ENCODE results near the gene ATG16L1.

GRCh38 chr2:233311241-233311926 lies 59.9 kb downstream of the ATG16L1 start:
- TF ChIP-seq POLR2A (IDR thresholded peaks at IDR 0.05; ENCODE audit: low read depth, low read length) = no peak
- TF ChIP-seq MAFK (IDR thresholded peaks at IDR 0.05; ENCODE audit: low read depth, low read length) = no peak
- TF ChIP-seq CTCF (conservative IDR thresholded peaks at IDR 0.05; ENCODE audit: low read depth, low read length) = no peak
- TF ChIP-seq BHLHE40 (IDR thresholded peaks at IDR 0.05; ENCODE audit: low read depth, low read length) = no peak
- no peak for TF ChIP-seq SMC3 (IDR thresholded peaks at IDR 0.05; ENCODE audit: low read depth, low read length)
- TF ChIP-seq RCOR1 (IDR thresholded peaks at IDR 0.05; ENCODE audit: insufficient replicate concordance, low read length) = no peak
- no peak for TF ChIP-seq RAD21 (IDR thresholded peaks at IDR 0.05; ENCODE audit: low read length)
- no peak for TF ChIP-seq NFE2L2 (IDR thresholded peaks at IDR 0.05; ENCODE audit: low read depth, low read length)
- no peak for TF ChIP-seq CEBPB (IDR thresholded peaks at IDR 0.05; ENCODE audit: low read depth, low read length)
- no peak for TF ChIP-seq MXI1 (IDR thresholded peaks at IDR 0.05; ENCODE audit: borderline replicate concordance, low read depth, low read length)
- TF ChIP-seq USF2 (IDR thresholded peaks at IDR 0.05; ENCODE audit: low read depth, low read length) = no peak

Data from IMR-90 (cell line).